Gastroesophageal sphincter (tissue), 4 donors: ENCODE results near the gene PANK1. TPM values are rescaled to one million over a fixed set of nuclear protein-coding genes. Genes with fewer than 3 reads are reported as not detected.

ENCODE experiments used
- ATAC-seq: fragments of 150-250 bp; one replicate; pipeline ENCODE4 v1.9.1; 2016; ENCODE audit warnings: mild to moderate bottlenecking, moderate library complexity
- H3K27ac ChIP-seq, 4 donors: fragments of 200-600 bp; sonication (generic) in 3 of 4; 1 replicate in 3 of 4; 2 replicates in 1 of 4; pipeline ENCODE4 v1.5.1; 2016 to 2019
- H3K27me3 ChIP-seq: fragments of 200-600 bp; sonication (generic); one replicate; pipeline ENCODE4 v1.5.1; 2019
- H3K36me3 ChIP-seq, 2 donors: fragments of 200-600 bp; sonication (generic); one replicate each; pipeline ENCODE4 v1.5.1; 2019; ENCODE audit warnings: control low read depth in 1 of 2
- H3K4me1 ChIP-seq, 3 donors: fragments of 200-600 bp; sonication (generic); 1 replicate in 2 of 3; 2 replicates in 1 of 3; pipeline ENCODE4 v1.5.1; 2016 to 2019; ENCODE audit warnings: control low read depth in 2 of 3
- H3K4me3 ChIP-seq, 2 donors: fragments of 200-600 bp; sonication (generic); one replicate each; pipeline ENCODE4 v1.5.1; 2019; ENCODE audit warnings: mild to moderate bottlenecking in 1 of 2, moderate library complexity in 1 of 2
- H3K9me3 ChIP-seq, 3 donors: fragments of 200-600 bp; sonication (generic); one replicate each; pipeline ENCODE4 v1.5.1; 2017 to 2019; ENCODE audit warnings: control low read depth in 2 of 3
- EP300 ChIP-seq: sonication (generic); formaldehyde crosslinking; IDR thresholded peaks from one replicate; pipeline ENCODE4 v1.6.1; 2017; ENCODE audit warnings: antibody characterized with exemption, mild to moderate bottlenecking
- POLR2A ChIP-seq, 2 donors: fragments of 450-650 bp; IDR thresholded peaks; one replicate each; pipeline ENCODE4 v1.6.1; 2017; ENCODE audit warnings: antibody characterized with exemption in 2 of 2, mild to moderate bottlenecking in 2 of 2, moderate library complexity in 1 of 2
- POLR2AphosphoS5 ChIP-seq: sonication (generic); formaldehyde crosslinking; IDR thresholded peaks from one replicate; pipeline ENCODE4 v1.6.1; 2017; ENCODE audit warnings: antibody characterized with exemption
- WGBS, 2 donors: methylation state at CpG; one replicate each; pipeline ENCODE4 v1.1.5; 2018; ENCODE audit warnings: low coverage in 1 of 2; 5-methylcytosine and 5-hydroxymethylcytosine counted together
- total RNA-seq, 4 donors: library from RNA; depleted of rRNA; stranded (reverse); fragments of >200 nt; gene quantifications; one replicate each; pipeline ENCODE4 v1.1.0, GENCODE V29; 2016
- TF ChIP-seq, protein P1 (sequence below), 4 experiments: fragments of 200-600 bp in 2 of 4; fragments of 450-650 bp in 2 of 4; sonication (generic) in 1 of 4; IDR thresholded peaks; one replicate each; pipeline ENCODE4 v1.5.1; 2017 to 2019; ENCODE audit warnings: antibody characterized with exemption in 4 of 4, mild to moderate bottlenecking in 2 of 4, moderate library complexity in 2 of 4

Gene PANK1
- total RNA-seq, 4 donors from 2014 or later, result 3.6 to 4.9 (median 4.1) TPM

DNA sequence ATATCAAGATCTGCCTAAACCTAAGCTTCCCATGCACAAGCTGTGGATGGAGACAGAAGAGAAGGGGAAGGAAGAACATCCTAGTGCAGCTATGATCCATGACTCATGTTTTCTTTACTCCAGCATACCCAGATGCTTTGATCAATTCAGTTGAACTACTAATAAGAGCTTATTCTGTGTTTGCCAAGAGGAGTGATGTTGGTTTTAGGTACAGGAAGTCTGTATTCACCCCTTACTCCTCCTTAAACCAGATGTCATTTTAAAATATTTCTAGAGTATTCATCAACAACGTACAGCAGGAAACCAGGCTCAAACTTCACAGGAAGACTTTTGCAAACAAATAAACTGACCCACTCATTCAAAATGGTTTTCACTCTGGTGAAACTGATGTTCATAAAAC is 29.2 kb downstream of the PANK1 start:
- WGBS, 2 donors, result 11 to 33% methylated on average over 1 of the region's 1 CpG

DNA sequence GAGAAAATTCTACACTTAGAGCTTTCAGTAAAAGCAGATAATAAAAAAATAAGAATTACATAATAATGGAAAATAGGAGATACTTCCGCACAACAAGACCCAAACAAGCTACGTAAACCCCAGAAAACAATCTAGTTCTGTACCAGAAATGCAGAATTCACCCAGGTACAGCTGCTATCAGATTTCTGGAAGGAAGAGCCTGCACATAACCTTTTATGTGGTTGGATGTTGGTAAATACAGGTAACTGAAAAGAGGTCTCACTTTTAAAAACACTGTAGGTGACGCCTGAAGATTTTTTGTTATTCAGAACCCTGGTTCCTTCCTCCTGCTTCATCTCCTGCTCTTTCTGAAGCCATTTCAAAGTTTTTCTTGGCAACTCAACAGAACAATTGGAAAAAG is 29.9 kb downstream of the PANK1 start:
- no peak overlapping the region for H3K27ac ChIP-seq
- H3K4me3 ChIP-seq, result no peak overlapping the region
- ATAC-seq, result no peak
- peaks cover 0 to 11% of the 10 kb centered on the region in 2 donors for H3K36me3 ChIP-seq
- no peaks in the 10 kb centered on the region for H3K27me3 ChIP-seq
- no peak for TF ChIP-seq POLR2A (IDR thresholded peaks at IDR 0.05)
- no peak for TF ChIP-seq EP300
- TF ChIP-seq POLR2AphosphoS5, result no peak
- TF ChIP-seq, protein P1, sequence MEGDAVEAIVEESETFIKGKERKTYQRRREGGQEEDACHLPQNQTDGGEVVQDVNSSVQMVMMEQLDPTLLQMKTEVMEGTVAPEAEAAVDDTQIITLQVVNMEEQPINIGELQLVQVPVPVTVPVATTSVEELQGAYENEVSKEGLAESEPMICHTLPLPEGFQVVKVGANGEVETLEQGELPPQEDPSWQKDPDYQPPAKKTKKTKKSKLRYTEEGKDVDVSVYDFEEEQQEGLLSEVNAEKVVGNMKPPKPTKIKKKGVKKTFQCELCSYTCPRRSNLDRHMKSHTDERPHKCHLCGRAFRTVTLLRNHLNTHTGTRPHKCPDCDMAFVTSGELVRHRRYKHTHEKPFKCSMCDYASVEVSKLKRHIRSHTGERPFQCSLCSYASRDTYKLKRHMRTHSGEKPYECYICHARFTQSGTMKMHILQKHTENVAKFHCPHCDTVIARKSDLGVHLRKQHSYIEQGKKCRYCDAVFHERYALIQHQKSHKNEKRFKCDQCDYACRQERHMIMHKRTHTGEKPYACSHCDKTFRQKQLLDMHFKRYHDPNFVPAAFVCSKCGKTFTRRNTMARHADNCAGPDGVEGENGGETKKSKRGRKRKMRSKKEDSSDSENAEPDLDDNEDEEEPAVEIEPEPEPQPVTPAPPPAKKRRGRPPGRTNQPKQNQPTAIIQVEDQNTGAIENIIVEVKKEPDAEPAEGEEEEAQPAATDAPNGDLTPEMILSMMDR (IDR thresholded peaks at IDR 0.05), result no peak
- H3K4me1 ChIP-seq, result no peaks in the 10 kb centered on the region
- peaks cover 0 to 3% (median 0%) of the 10 kb centered on the region in 3 donors for H3K9me3 ChIP-seq
- 97% methylated on average over 3 of the region's 3 CpGs for WGBS, 2 donors

More for the DNA sequence above, 29.2 kb downstream of the PANK1 start:
- Histone ChIP-seq H3K4me3 (no peak overlapping the region), H3K27me3 (no peaks in the 10 kb centered on the region), H3K27ac (no peak overlapping the region), H3K36me3 (peaks cover 0 to 9% of the 10 kb centered on the region in 2 donors), H3K9me3 (peaks cover 0 to 9% (median 0%) of the 10 kb centered on the region in 3 donors), H3K4me1 (no peaks in the 10 kb centered on the region)
- no peak for TF ChIP-seq POLR2AphosphoS5
- no peak for TF ChIP-seq POLR2A (IDR thresholded peaks at IDR 0.05)
- TF ChIP-seq, protein P1 (IDR thresholded peaks at IDR 0.05), result no peak
- TF ChIP-seq EP300, result no peak
- ATAC-seq, result no peak

DNA sequence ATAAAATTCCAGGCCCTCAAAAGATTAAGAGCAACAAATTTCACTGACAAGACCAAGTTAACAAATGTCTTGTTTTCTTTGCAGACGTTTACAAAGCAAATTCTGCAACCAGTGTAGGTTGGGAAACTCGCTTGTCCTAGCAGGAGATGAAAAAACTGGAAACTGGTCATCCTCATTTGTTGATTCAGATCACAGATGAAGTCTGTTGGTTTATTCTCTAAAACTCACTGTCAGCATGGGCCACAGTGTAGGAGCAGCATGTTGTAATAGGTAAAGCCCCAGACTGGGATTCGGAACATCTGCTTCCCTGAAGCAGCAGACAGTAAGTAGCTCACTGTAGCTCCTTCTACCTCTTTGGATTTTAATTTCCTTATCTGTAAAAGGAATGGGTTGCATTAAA is 31.5 kb downstream of the PANK1 start:
- 83 to 89% methylated on average over 3 of the region's 3 CpGs for WGBS, 2 donors

DNA sequence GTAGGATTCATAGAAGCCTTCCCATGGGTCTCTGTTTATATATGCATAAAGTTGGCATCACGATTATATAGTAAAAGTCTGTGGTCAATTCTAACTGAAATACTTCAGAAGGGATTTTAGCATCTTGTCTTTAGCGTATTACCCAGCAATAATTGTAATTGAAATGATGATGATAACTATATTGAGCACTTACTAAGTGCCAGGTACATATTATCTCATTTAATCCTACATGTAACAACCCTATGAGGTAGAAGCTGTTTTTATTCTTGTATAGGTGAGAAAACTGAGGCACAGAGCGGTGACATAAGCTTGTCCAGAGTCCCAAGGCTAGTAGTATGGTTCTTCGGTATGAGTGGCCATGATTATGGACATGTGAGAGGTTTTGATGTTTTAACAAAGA is 33.8 kb downstream of the PANK1 start:
- ATAC-seq, result no peak
- Histone ChIP-seq H3K4me3 (no peak overlapping the region), H3K27ac (no peak overlapping the region), H3K36me3 (peaks cover 0 to 18% of the 10 kb centered on the region in 2 donors), H3K9me3 (no peaks in the 10 kb centered on the region), H3K27me3 (no peaks in the 10 kb centered on the region), H3K4me1 (no peaks in the 10 kb centered on the region)
- TF ChIP-seq, protein P1 (IDR thresholded peaks at IDR 0.05), result no peak
- TF ChIP-seq EP300, result no peak
- TF ChIP-seq POLR2AphosphoS5, result no peak
- no peak for TF ChIP-seq POLR2A (IDR thresholded peaks at IDR 0.05)
- WGBS, 2 donors, result 93 to 94% methylated on average over 4 of the region's 4 CpGs

More for the DNA sequence above, 31.5 kb downstream of the PANK1 start:
- Histone ChIP-seq H3K27ac (no peak overlapping the region), H3K4me1 (no peaks in the 10 kb centered on the region), H3K9me3 (no peaks in the 10 kb centered on the region), H3K27me3 (no peaks in the 10 kb centered on the region), H3K36me3 (peaks cover 0 to 18% of the 10 kb centered on the region in 2 donors), H3K4me3 (no peak overlapping the region)
- no peak for TF ChIP-seq EP300
- TF ChIP-seq POLR2AphosphoS5, result no peak
- TF ChIP-seq, protein P1 (IDR thresholded peaks at IDR 0.05), result no peak
- no peak for TF ChIP-seq POLR2A (IDR thresholded peaks at IDR 0.05)
- ATAC-seq, result no peak

DNA sequence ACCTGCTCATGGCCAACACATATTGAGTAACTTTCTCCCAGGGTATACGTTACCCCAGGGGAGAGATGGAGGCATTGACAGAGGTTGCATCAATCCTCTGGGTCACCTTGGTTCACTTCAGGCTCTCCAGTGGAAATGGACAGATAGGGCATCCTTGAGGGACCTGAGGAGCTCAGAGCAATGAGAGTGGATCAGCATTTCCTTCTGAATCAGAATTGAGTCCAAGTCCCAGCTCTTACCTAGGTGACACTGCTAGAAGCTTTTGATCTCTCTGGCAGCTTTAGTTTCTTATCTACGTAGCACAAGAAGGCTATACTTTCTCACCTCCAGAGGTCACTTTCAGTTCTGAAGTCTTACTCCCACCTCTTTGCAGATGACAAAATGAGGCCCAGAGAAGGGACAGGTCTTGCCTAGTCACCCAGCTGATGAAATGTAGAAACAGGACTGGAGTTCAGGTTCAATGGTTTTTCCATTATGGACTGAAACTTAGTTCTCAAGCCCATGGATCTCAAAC is 35.2 kb downstream of the PANK1 start:
- no peaks in the 10 kb centered on the region for H3K9me3 ChIP-seq
- H3K27ac ChIP-seq, result no peak overlapping the region
- H3K27me3 ChIP-seq, result no peaks in the 10 kb centered on the region
- no peak for ATAC-seq
- peaks cover 0 to 18% of the 10 kb centered on the region in 2 donors for H3K36me3 ChIP-seq
- TF ChIP-seq, protein P1 (IDR thresholded peaks at IDR 0.05), result no peak
- TF ChIP-seq EP300 (no peak), POLR2AphosphoS5 (no peak), POLR2A (IDR thresholded peaks at IDR 0.05) (no peak)
- 14 to 88% methylated on average over 2 of the region's 2 CpGs for WGBS, 2 donors
- H3K4me1 ChIP-seq, result no peaks in the 10 kb centered on the region
- no peak overlapping the region for H3K4me3 ChIP-seq
